Neural cell (in vitro differentiated cells): Measurements from ENCODE around the gene ANKLE1. TPM values are rescaled to one million over a fixed set of nuclear protein-coding genes. Genes with fewer than 3 reads are reported as not detected.
"Not testable (repeated sequence)": the region's sequence is repeated elsewhere in the genome, so short reads cannot be mapped to it uniquely, and the experiment has no call there.

Source experiments
- H2AFZ ChIP-seq: fragments of 200-600, 300-800 bp; sonication (generic), shearing (Covaris generic); 2 replicates; pipeline ENCODE4 v1.6.0; 2014; ENCODE audit warnings: low read depth, mild to moderate bottlenecking, antibody characterized with exemption, low read length, moderate library complexity
- H3F3A ChIP-seq: fragments of 200-600 bp; shearing (Covaris generic); 2 replicates; pipeline ENCODE4 v1.6.1; 2016; ENCODE audit warnings: mild to moderate bottlenecking, moderate library complexity, mixed read lengths, antibody characterized with exemption, low read length; ENCODE audit not compliant: insufficient read depth, poor library complexity, severe bottlenecking
- H3K27ac ChIP-seq: fragments of 200-600, 300-800 bp; sonication (generic), shearing (Covaris generic); 2 replicates; pipeline ENCODE4 v1.5.1; 2014; ENCODE audit warnings: mild to moderate bottlenecking, low read length, moderate library complexity
- H3K27me3 ChIP-seq: fragments of 300-800, 200-600 bp; sonication (generic), shearing (Covaris generic); 2 replicates; pipeline ENCODE4 v1.6.0; 2014; ENCODE audit warnings: mild to moderate bottlenecking, low read depth, low read length, moderate library complexity; ENCODE audit not compliant: insufficient read depth
- H3K36me3 ChIP-seq: fragments of 300-800, 200-600 bp; sonication (generic), shearing (Covaris generic); 2 replicates; pipeline ENCODE4 v1.5.1; 2014; ENCODE audit warnings: mild to moderate bottlenecking, antibody characterized with exemption, low read length, moderate library complexity; ENCODE audit not compliant: insufficient read depth
- H3K4me2 ChIP-seq: fragments of 300-800, 200-600 bp; sonication (generic), shearing (Covaris generic); 2 replicates; pipeline ENCODE4 v1.6.0; 2014; ENCODE audit warnings: mild to moderate bottlenecking, low read length
- H3K4me3 ChIP-seq: fragments of 300-800, 200-600 bp; sonication (generic), shearing (Covaris generic); 2 replicates; pipeline ENCODE4 v1.5.1; 2014; ENCODE audit warnings: mild to moderate bottlenecking, low read length, moderate library complexity
- H3K79me2 ChIP-seq: fragments of 200-600 bp; shearing (Covaris generic); replicated peaks from 2 replicates; pipeline ENCODE4 v1.6.0; 2014; ENCODE audit warnings: mild to moderate bottlenecking, low read length, moderate library complexity; ENCODE audit not compliant: insufficient read depth
- H3K9ac ChIP-seq: fragments of 300-800, 200-600 bp; sonication (generic), shearing (Covaris generic); 2 replicates; pipeline ENCODE4 v1.6.1; 2016; ENCODE audit warnings: mild to moderate bottlenecking, low read length, mixed read lengths
- H3K9me2 ChIP-seq: fragments of 200-600 bp; shearing (Covaris generic); 2 replicates; pipeline ENCODE4 v1.6.1; 2016; ENCODE audit warnings: mild to moderate bottlenecking, low read length, mixed read lengths; ENCODE audit not compliant: insufficient read depth
- H3K9me3 ChIP-seq: fragments of 200-600, 300-800 bp; sonication (generic), shearing (Covaris generic); 2 replicates; pipeline ENCODE4 v1.6.1; 2016; ENCODE audit warnings: mild to moderate bottlenecking, mixed run types, low read length, moderate library complexity, mixed read lengths
- H4K20me1 ChIP-seq: fragments of 200-600 bp; shearing (Covaris generic); 2 replicates; pipeline ENCODE4 v1.6.1; 2016; ENCODE audit warnings: mild to moderate bottlenecking, mixed run types; ENCODE audit not compliant: insufficient read depth
- CTCF ChIP-seq: fragments of 450-650 bp; IDR thresholded peaks from 2 replicates; pipeline ENCODE4 v1.5.1; 2014; ENCODE audit warnings: antibody characterized with exemption, mild to moderate bottlenecking, moderate library complexity; ENCODE audit not compliant: poor library complexity, severe bottlenecking
- EP300 ChIP-seq: fragments of 450-650 bp; conservative IDR thresholded peaks from 2 replicates; pipeline ENCODE4 v1.6.1; 2014; ENCODE audit warnings: antibody characterized with exemption, mild to moderate bottlenecking, moderate library complexity; ENCODE audit not compliant: poor library complexity, severe bottlenecking
- EZH2 ChIP-seq: fragments of 200-600, 300-800 bp; shearing (Covaris generic), sonication (generic); IDR thresholded peaks from 2 replicates; pipeline ENCODE4 v1.6.1; 2014; ENCODE audit warnings: antibody characterized with exemption, low read length, borderline replicate concordance, mild to moderate bottlenecking; ENCODE audit not compliant: insufficient read depth, poor library complexity, severe bottlenecking
- MXI1 ChIP-seq: fragments of 450-650 bp; conservative IDR thresholded peaks from 2 replicates; pipeline ENCODE4 v1.6.1; 2014; ENCODE audit warnings: antibody characterized with exemption, mild to moderate bottlenecking; ENCODE audit not compliant: poor library complexity, severe bottlenecking
- POLR2AphosphoS5 ChIP-seq: IDR thresholded peaks from 2 replicates; pipeline ENCODE4 v1.6.1; 2012
- RAD21 ChIP-seq: fragments of 450-650 bp; conservative IDR thresholded peaks from 2 replicates; pipeline ENCODE4 v1.6.1; 2014; ENCODE audit warnings: antibody characterized with exemption, mild to moderate bottlenecking, moderate library complexity
- SMC3 ChIP-seq: fragments of 450-650 bp; conservative IDR thresholded peaks from 2 replicates; pipeline ENCODE4 v1.6.1; 2014; ENCODE audit warnings: antibody characterized with exemption, mild to moderate bottlenecking, moderate library complexity; ENCODE audit not compliant: poor library complexity
- TAF1 ChIP-seq: IDR thresholded peaks from 2 replicates; pipeline ENCODE4 v1.6.1; 2012; ENCODE audit warnings: low read depth
- polyA plus RNA-seq: library from polyadenylated mRNA; depleted of rRNA; stranded (reverse); fragments of >200 nt; gene quantifications from 2 replicates; pipeline ENCODE4 v1.2.3, GENCODE V29; 2014
- TF ChIP-seq, protein P1 (sequence below): IDR thresholded peaks from 2 replicates; pipeline ENCODE4 v1.6.1; 2012; ENCODE audit warnings: borderline replicate concordance

ANKLE1 gene
- polyA plus RNA-seq, 1 donor from 2014 or later, result 9.3 TPM

DNA sequence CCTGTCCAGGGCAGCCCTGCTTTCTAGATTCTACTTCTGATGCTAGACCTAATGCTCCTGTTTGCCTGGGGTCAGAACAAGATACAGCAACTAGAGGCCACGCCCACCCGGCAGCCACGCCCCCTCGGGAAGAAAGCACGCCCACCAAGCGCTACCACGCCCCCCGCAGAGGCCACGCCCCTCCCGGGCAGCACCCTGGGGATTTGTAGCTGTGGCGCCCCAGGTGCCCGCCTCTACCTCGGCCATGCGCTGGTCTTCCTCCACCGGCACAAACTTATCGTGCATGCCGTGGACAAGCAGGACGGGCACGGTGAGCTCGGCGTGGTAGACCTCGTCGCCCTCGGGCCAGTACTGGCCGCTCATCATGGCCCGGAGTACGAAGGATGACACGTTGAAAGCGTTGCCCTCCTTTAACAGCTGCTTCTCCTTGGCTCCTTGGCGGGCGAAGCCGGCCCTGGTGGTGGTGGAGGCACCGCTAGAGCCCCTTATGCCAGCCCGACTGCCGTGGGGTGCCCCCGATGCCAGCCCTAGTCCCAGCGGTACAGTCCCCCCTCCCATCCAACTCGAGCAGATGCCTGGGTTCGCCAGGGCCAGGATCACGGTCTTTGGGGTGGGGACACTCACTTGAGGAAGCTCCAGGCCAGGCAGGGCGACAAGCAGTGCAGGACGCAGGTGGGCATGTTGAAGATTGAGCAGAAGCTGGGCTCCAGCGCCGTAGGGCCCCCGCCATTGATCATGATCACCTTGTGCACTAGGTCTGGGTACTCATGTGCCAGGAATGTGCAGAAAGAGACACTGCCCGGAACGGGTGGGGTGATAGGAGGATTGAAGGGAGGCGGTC lies 12.6 kb downstream of the ANKLE1 start:
- Histone ChIP-seq H3K27ac (no peak overlapping the region), H3K4me2 (no peak overlapping the region), H2AFZ (no peak overlapping the region)

GRCh38 chr19:17295551-17295950 lies 13.8 kb downstream of the ANKLE1 start:
- not testable (repeated sequence) for H3K4me3 ChIP-seq, H3K9me2 ChIP-seq

More for the DNA sequence above, 12.6 kb downstream of the ANKLE1 start:
- Histone ChIP-seq H3K36me3 (peaks cover 6% of the 10 kb centered on the region), H3K9me3 (peaks cover 5% of the 10 kb centered on the region), H3K9ac (no peak overlapping the region), H3K79me2 (no peaks in the 10 kb centered on the region), H3K4me3 (no peak overlapping the region), H3F3A (no peaks in the 10 kb centered on the region), H4K20me1 (no peaks in the 10 kb centered on the region), H3K27me3 (no peaks in the 10 kb centered on the region), H3K9me2 (no peaks in the 10 kb centered on the region)
- TF ChIP-seq POLR2AphosphoS5 (no peak), RAD21 (no peak), TAF1 (no peak), EZH2 (no peak), SMC3 (no peak), EP300 (no peak), CTCF (no peak)
- TF ChIP-seq, protein P1, sequence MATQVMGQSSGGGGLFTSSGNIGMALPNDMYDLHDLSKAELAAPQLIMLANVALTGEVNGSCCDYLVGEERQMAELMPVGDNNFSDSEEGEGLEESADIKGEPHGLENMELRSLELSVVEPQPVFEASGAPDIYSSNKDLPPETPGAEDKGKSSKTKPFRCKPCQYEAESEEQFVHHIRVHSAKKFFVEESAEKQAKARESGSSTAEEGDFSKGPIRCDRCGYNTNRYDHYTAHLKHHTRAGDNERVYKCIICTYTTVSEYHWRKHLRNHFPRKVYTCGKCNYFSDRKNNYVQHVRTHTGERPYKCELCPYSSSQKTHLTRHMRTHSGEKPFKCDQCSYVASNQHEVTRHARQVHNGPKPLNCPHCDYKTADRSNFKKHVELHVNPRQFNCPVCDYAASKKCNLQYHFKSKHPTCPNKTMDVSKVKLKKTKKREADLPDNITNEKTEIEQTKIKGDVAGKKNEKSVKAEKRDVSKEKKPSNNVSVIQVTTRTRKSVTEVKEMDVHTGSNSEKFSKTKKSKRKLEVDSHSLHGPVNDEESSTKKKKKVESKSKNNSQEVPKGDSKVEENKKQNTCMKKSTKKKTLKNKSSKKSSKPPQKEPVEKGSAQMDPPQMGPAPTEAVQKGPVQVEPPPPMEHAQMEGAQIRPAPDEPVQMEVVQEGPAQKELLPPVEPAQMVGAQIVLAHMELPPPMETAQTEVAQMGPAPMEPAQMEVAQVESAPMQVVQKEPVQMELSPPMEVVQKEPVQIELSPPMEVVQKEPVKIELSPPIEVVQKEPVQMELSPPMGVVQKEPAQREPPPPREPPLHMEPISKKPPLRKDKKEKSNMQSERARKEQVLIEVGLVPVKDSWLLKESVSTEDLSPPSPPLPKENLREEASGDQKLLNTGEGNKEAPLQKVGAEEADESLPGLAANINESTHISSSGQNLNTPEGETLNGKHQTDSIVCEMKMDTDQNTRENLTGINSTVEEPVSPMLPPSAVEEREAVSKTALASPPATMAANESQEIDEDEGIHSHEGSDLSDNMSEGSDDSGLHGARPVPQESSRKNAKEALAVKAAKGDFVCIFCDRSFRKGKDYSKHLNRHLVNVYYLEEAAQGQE, result no peak

DNA sequence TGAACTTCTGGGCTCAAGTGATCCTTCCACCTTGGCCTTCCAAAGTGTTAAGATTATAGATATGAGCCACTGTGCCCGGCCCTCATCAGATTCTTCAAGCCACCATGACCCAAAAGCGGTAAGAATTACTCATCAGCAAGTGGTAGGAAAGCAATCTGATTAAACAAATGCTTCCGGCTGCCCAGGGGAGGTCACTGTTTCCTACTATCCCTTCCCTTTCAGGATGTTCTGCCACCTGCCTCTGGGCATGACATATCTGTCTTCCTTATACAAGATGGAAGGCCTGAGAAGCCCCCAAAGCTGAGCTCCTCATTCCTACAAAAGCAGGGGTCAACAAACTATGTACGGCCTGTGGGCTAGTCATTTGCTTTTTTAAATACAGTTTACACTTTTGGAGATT lies 14.6 kb downstream of the ANKLE1 start:
- H3K9me3 ChIP-seq, result peaks cover 5% of the 10 kb centered on the region
- no peak overlapping the region for H3K4me2 ChIP-seq
- no peaks in the 10 kb centered on the region for H4K20me1 ChIP-seq
- no peak overlapping the region for H2AFZ ChIP-seq
- no peak overlapping the region for H3K4me3 ChIP-seq
- H3K27ac ChIP-seq, result no peak overlapping the region
- H3K9ac ChIP-seq, result no peak overlapping the region
- no peaks in the 10 kb centered on the region for H3K79me2 ChIP-seq
- no peaks in the 10 kb centered on the region for H3K27me3 ChIP-seq
- peaks cover 6% of the 10 kb centered on the region for H3K36me3 ChIP-seq
- H3F3A ChIP-seq, result no peaks in the 10 kb centered on the region
- H3K9me2 ChIP-seq, result no peaks in the 10 kb centered on the region
- no peak for TF ChIP-seq CTCF
- TF ChIP-seq, protein P1, result no peak
- no peak for TF ChIP-seq MXI1
- TF ChIP-seq RAD21, result no peak
- TF ChIP-seq EZH2, result no peak
- no peak for TF ChIP-seq TAF1
- no peak for TF ChIP-seq POLR2AphosphoS5
- TF ChIP-seq SMC3, result no peak
- no peak for TF ChIP-seq EP300

More at GRCh38 chr19:17295551-17295950, 13.8 kb downstream of the ANKLE1 start:
- not testable (repeated sequence) for H3K27me3 ChIP-seq, H3K9me3 ChIP-seq, H3K27ac ChIP-seq, H4K20me1 ChIP-seq, H2AFZ ChIP-seq, H3F3A ChIP-seq, H3K79me2 ChIP-seq, H3K4me2 ChIP-seq, H3K9ac ChIP-seq, H3K36me3 ChIP-seq
